HG03460 (cell line): ENCODE measurements around the gene ADRA2B.
"Not testable (repeated sequence)": the region's sequence is repeated elsewhere in the genome, so short reads cannot be mapped to it uniquely, and the experiment has no call there.

ENCODE experiments used
- ATAC-seq: cut with Tn5 transposase; IDR thresholded peaks from one replicate; pipeline ENCODE4 v1.9.1; 2021; ENCODE audit not compliant: unreplicated experiment

The ADRA2B gene

DNA sequence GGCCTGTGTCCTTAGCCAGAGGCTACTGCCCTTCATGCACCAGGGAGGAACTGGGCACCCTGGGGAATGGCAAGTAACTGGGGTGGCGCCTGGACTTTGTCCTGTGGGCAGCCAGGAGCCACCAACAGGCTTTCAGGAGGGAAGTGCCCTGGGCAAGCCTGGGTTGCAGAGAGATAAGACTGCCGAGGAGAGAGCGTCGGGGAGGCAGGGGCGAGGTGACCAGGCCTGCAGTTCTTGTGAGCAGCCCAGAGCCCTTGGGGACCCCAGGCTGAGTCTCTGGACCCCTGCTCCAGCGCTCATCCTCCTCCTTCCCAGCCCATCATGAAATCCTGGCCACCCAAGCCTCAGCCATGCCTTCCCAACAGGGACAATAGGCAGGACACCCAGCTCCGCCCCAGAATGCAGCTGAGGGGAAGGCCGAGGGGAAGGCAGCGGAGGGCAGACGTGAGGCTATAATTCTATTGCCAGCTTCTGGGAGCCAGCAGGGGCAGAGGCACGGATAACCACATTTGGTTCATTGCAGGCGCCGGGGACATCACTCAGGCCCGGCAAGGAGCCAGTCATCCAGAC lies 25.1 kb downstream of the ADRA2B start:
- ATAC-seq = no peak

GRCh38 chr2:96090196-96090926 lies 26.0 kb downstream of the ADRA2B start:
- no peak for ATAC-seq

- ATAC-seq = no peak
Observed at GRCh38 chr2:96089356-96090195, 26.8 kb downstream of the ADRA2B start.

DNA sequence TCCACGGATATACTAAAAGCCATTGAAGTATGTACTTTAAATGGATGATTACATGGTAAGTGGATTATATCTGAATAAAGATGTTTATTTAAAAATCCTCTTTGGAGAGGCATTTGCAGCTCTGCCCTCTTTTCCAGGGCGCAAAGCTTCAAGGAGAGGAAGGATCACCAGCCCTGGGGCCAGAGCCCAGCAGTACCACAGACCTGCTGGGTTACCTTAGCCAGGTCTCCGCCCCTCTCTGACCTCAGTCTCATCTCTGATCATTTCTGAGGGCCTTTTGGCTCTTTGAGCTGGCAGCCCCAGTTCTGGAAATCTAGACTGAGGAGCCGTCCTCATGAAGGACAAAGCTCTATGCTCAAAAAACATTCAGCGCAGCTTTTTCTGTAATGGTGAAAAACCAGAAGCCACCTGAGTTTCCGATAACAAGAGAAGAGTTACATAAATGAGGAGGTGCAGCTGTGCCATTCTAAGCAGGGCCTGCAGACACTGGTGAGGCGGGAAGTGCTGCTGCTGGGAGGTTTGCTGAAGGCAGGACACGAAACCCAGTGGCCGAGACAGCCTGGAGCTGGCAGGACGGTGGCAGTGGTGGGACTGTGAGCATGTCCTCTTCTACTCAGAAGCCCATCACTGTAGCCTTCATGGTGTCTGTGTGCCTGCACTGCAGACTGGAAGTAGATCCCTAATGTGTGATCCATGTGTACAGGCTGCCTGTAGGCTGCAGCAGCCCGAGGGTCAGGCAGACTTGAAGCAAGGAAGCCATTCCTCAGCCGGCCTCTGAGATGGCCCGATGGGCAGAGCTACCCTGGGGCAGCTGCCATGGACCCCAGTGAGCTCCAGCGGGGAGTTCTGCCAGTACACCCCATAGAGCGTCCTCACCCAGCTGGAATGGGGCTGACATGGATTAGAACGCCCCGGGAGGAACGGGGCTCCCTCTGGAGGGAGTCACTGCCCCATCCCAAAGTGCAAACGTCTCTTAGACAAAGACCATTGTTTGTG lies 27.7 kb downstream of the ADRA2B start:
- ATAC-seq = no peak

GRCh38 chr2:96087130-96087529 lies 29.2 kb downstream of the ADRA2B start:
- no peak for ATAC-seq

GRCh38 chr2:96085541-96086355 lies 30.6 kb downstream of the ADRA2B start:
- no peak for ATAC-seq

- not testable (repeated sequence) for ATAC-seq
Observed at GRCh38 chr2:96084858-96085518, 31.4 kb downstream of the ADRA2B start.

DNA sequence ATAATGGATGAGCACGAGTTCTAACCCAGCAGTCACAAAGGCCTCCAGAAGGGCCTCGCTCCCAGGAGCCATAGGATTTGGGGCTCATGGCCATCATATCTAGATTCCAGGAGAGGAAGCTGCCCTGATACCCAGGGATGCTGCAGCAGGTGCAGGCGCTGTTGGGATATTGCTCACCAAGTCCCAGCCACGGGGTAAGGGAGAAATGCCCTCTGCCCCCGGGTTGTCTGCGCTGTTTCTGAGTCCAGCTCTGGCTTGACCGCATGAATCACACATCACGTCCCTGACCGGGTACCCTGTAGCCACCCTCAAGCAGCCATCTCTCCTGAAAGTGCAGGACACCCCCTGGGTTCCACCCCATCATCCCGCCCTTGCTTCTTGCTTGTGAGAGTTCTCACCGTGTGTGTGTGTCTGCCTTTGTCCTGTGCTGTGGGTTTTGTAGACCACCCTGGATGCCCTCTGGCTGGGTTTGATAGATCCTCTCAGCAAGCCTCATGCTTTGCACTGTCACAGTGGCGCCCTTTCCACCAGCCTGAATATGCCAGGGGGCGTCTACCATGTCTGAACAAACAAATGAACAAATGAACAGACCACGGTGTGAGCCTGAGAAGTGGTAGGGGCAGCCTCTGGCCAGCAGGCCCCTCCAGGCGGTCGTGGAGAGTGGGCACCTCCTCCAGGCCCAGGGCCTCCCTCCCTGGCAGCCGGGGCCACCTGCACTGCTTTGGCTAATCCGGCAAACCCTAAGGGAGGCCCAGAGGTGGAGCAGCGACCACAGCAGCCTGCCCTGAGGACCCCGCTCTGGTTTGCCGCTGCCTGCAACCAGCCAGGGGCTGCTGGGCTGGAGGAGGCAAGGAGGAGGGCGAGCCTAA lies 32.1 kb downstream of the ADRA2B start:
- no peak for ATAC-seq

DNA sequence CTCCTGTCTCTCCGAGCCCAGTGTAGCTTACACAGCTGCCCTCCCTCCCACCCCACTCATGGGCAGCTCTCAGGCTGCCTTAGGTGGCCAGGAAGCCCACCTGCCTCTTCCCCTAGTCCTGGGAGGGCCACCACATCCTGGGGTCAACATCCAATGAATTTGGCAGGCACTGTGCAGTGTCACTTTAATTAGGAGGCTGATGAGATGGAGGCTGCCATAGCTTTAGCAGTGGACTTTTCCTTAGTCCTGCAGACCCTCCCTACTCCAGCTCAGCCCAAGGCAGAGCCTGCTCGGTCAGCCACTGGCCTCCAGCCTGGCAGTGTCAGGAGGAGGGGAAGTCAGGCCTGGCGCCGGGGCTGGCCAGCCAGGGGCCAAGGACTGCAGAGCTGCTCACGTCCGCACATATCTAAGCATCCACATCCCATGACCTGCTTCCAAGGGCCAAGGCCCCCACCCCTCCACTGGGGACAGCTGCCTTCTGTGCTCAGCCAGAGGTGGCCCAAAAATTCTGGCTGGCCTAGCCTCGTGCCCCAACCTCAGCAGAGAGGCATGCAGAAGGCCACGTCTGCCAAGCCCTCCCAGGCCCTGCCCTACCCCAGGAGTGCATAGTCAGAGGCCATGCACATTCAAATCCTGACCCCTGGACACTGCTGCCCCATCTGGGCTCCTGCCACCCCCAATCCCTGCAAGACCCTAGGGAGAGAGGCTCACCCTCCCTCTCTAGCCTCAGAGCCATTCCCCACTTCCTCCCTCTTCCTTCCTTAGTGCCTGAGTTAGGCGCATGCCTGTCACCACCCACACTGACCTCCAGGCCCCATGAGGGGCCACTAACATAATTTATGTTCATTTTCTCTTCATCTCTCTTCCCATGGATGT lies 33.1 kb downstream of the ADRA2B start:
- ATAC-seq = no peak

GRCh38 chr2:96082211-96083063 lies 33.9 kb downstream of the ADRA2B start:
- ATAC-seq = no peak

DNA sequence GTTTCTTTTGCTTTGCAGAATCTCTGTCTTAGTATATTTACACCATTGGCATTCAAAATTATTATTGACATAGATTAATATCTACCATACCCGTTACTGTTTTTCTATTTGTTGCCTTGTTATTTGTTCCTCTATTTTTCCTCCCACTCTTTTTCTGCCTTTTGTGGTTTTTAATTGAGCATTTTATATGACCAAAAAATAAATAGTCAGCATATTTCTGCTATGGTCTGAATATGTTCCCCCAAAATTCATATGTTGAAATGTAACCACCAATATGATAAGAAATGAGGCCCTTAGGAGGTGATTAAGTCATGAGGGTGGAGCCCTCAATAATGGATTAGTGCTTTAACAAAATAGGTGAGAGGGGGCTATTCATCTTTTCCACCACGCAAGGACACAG lies 35.3 kb downstream of the ADRA2B start:
- no peak for ATAC-seq

GRCh38 chr2:96075199-96075771 lies 41.1 kb downstream of the ADRA2B start:
- ATAC-seq = no peak

- no peak for ATAC-seq
Observed at GRCh38 chr2:96074156-96074555, 42.2 kb downstream of the ADRA2B start.

DNA sequence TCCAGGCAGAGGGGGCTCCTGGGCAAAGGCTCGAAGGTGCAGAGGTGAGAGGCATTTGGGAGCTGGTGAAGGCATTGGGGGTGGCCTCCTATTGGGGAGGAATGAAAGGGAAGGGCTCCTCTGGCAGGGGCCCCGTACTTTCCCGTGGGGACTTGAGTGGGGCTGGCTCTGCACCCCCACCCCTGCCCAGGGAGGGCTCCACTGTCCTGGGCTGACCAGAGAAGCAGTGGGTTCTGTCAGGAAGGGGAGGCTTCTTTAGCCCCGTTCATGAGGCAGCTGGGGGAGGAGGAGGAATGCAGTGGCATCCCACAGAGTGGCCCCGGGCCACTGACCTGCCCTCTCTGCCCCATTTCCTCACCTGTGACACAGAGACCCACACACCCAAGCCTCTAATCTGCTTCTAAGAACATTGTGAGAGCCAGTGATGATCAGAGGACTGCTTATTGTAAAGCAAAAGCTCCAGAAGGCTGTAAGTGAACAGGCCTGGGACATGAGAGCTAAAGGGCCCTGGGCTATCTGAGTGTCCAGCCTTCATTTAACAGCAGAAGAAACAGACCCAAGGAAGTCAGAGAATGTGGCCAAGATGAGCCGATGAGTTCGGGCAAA lies 43.1 kb downstream of the ADRA2B start:
- ATAC-seq = no peak

DNA sequence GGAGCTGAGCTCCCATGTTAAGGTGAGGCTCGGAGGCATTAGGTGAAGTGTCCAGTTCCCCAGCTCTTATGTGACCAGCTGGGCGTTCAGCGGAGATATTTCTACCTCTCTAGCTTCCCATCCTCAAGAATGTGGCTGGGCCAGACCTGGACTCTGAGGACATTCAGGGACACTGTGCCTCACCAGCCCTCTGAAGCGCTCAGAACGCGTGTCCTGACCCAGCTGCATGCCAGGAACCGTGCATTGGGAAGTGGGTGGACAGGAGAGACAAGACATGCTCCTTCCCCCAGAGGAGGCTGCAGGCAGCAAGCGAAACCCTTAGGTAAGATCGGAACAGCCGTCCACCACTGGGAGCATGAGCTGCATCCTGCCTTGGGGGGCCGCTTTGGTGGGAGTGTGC lies 43.6 kb downstream of the ADRA2B start:
- no peak for ATAC-seq

DNA sequence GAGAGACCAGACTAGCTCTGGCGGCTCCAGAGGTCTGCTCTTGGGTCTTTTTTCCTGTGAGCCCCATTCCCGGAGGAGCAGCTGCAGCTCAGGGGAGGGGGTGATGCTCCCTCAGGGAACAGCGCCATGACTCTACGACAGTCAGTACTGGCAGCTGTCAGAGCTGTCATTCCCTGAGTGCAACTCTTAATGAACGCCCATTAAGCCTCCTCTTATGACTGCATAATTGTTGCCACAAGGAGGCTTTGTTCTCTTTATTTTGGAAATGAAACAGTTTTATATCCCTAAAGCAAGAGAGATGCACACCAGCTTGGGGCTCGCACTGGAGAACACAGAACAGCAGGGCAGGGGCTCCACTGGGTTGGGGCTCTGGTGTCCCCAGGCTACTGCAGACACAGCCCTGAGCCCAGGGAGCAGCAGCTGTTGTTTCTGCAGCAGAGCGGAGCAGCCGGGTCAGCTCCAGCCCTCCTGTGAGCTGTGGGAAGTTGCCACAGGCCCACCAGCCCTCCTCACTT lies 44.3 kb downstream of the ADRA2B start:
- ATAC-seq = not testable (repeated sequence)
